Adrenal gland (tissue), 5 donors: ENCODE data around the gene HPN.

Experiments used
- CTCF ChIP-seq, 6 experiments: fragments of 450-650 bp in 4 of 6; fragments of 200-600 bp in 2 of 6; sonication (generic) in 1 of 6; IDR thresholded peaks; 1 replicate in 5 of 6; 2 replicates in 1 of 6; pipeline versions ENCODE4 v1.5.1 to v1.8.0; 2016 to 2021; ENCODE audit warnings: antibody characterized with exemption in 6 of 6, mild to moderate bottlenecking in 2 of 6, moderate library complexity in 1 of 6
- POLR2A ChIP-seq, 2 donors: fragments of 450-650 bp; IDR thresholded peaks; one replicate each; pipeline ENCODE4 v1.6.1; 2017; ENCODE audit warnings: antibody characterized with exemption in 2 of 2, mild to moderate bottlenecking in 2 of 2, moderate library complexity in 1 of 2
- donor health status: DM: no; HTN: no; CAD: no.

- no peak for TF ChIP-seq CTCF (IDR thresholded peaks at IDR 0.05)
- TF ChIP-seq POLR2A (IDR thresholded peaks at IDR 0.05): no peak
Measured at GRCh38 chr19:35074426-35075201, 33.1 kb downstream of the HPN start.
